Adipocyte (in vitro differentiated cells): ENCODE measurements around the gene USH1C.

Experiments
- DNase-seq: peaks from one replicate; pipeline ENCODE4 v3.0.0-alpha.2; 2015; ENCODE audit warnings: low read depth
- H3K27me3 ChIP-seq: replicated peaks from 2 replicates; pipeline ENCODE4 v1.7.0; 2013; ENCODE audit warnings: mild to moderate bottlenecking, low read length, moderate library complexity; ENCODE audit not compliant: control insufficient read depth, insufficient read depth
- H3K36me3 ChIP-seq: 2 replicates; pipeline ENCODE4 v1.7.0; 2013; ENCODE audit warnings: low read length, mild to moderate bottlenecking, moderate library complexity; ENCODE audit not compliant: control insufficient read depth, insufficient read depth, severe bottlenecking
- H3K4me1 ChIP-seq: 2 replicates; pipeline ENCODE4 v1.7.0; 2013; ENCODE audit warnings: mild to moderate bottlenecking, low read length, moderate library complexity; ENCODE audit not compliant: control insufficient read depth, insufficient read depth
- H3K4me3 ChIP-seq: 2 replicates; pipeline ENCODE4 v1.7.0; 2013; ENCODE audit warnings: mild to moderate bottlenecking, low read length, moderate library complexity
- H3K9ac ChIP-seq: 2 replicates; pipeline ENCODE4 v1.7.0; 2013; ENCODE audit warnings: mild to moderate bottlenecking, low read length, moderate library complexity
- H3K9me3 ChIP-seq: 2 replicates; pipeline ENCODE4 v1.7.0; 2013; ENCODE audit warnings: mild to moderate bottlenecking, low read length, moderate library complexity; ENCODE audit not compliant: control insufficient read depth

The USH1C gene

GRCh38 chr11:17498058-17498457 is 46.2 kb downstream of the USH1C start:
- peaks cover 89% of the 10 kb centered on the region for H3K27me3 ChIP-seq
- no peak for DNase-seq
- H3K4me1 ChIP-seq = peaks cover 3% of the 10 kb centered on the region
- no peaks in the 10 kb centered on the region for H3K9me3 ChIP-seq
- no peaks in the 10 kb centered on the region for H3K36me3 ChIP-seq
- no peak overlapping the region for H3K4me3 ChIP-seq
- H3K9ac ChIP-seq = no peak overlapping the region

- peak; percentile 45 for DNase-seq
- Histone ChIP-seq H3K4me1 (peaks cover 3% of the 10 kb centered on the region), H3K4me3 (no peak overlapping the region), H3K36me3 (no peaks in the 10 kb centered on the region), H3K27me3 (peaks cover 97% of the 10 kb centered on the region), H3K9ac (no peak overlapping the region), H3K9me3 (no peaks in the 10 kb centered on the region)
Observed at GRCh38 chr11:17496406-17496805, 47.8 kb downstream of the USH1C start.

- Histone ChIP-seq H3K4me1 (peaks cover 3% of the 10 kb centered on the region), H3K9ac (no peak overlapping the region), H3K36me3 (no peaks in the 10 kb centered on the region), H3K4me3 (no peak overlapping the region), H3K27me3 (peaks cover 97% of the 10 kb centered on the region), H3K9me3 (peaks cover 6% of the 10 kb centered on the region)
- no peak for DNase-seq
Observed at GRCh38 chr11:17494019-17494418, 50.2 kb downstream of the USH1C start.

- Histone ChIP-seq H3K27me3 (peaks cover 85% of the 10 kb centered on the region), H3K36me3 (no peaks in the 10 kb centered on the region), H3K4me1 (no peaks in the 10 kb centered on the region), H3K4me3 (no peak overlapping the region), H3K9me3 (peaks cover 6% of the 10 kb centered on the region), H3K9ac (no peak overlapping the region)
- DNase-seq = no peak
Observed at GRCh38 chr11:17490938-17491337, 53.3 kb downstream of the USH1C start.

GRCh38 chr11:17490232-17490631 is 54.0 kb downstream of the USH1C start:
- no peak overlapping the region for H3K9ac ChIP-seq
- no peak for DNase-seq
- H3K4me3 ChIP-seq = no peak overlapping the region
- peaks cover 85% of the 10 kb centered on the region for H3K27me3 ChIP-seq
- no peaks in the 10 kb centered on the region for H3K4me1 ChIP-seq
- H3K36me3 ChIP-seq = no peaks in the 10 kb centered on the region
- peaks cover 6% of the 10 kb centered on the region for H3K9me3 ChIP-seq

GRCh38 chr11:17489751-17490150 is 54.5 kb downstream of the USH1C start:
- no peak for DNase-seq
- Histone ChIP-seq H3K4me1 (no peaks in the 10 kb centered on the region), H3K9ac (no peak overlapping the region), H3K4me3 (no peak overlapping the region), H3K36me3 (no peaks in the 10 kb centered on the region), H3K9me3 (peaks cover 6% of the 10 kb centered on the region), H3K27me3 (peaks cover 85% of the 10 kb centered on the region)

- H3K4me3 ChIP-seq = no peak overlapping the region
- peaks cover 12% of the 10 kb centered on the region for H3K9me3 ChIP-seq
- H3K9ac ChIP-seq = no peak overlapping the region
- H3K4me1 ChIP-seq = no peaks in the 10 kb centered on the region
- H3K36me3 ChIP-seq = no peaks in the 10 kb centered on the region
- H3K27me3 ChIP-seq = peaks cover 73% of the 10 kb centered on the region
- DNase-seq = no peak
Observed at GRCh38 chr11:17488563-17488962, 55.7 kb downstream of the USH1C start.

GRCh38 chr11:17486646-17487045 is 57.6 kb downstream of the USH1C start:
- DNase-seq = no peak
- Histone ChIP-seq H3K36me3 (no peaks in the 10 kb centered on the region), H3K9ac (no peak overlapping the region), H3K4me3 (no peak overlapping the region), H3K9me3 (peaks cover 13% of the 10 kb centered on the region), H3K27me3 (peaks cover 61% of the 10 kb centered on the region), H3K4me1 (no peaks in the 10 kb centered on the region)

GRCh38 chr11:17483505-17483904 is 60.7 kb downstream of the USH1C start:
- Histone ChIP-seq H3K4me1 (no peaks in the 10 kb centered on the region), H3K27me3 (peaks cover 46% of the 10 kb centered on the region), H3K9ac (no peak overlapping the region), H3K4me3 (no peak overlapping the region), H3K9me3 (peaks cover 7% of the 10 kb centered on the region), H3K36me3 (no peaks in the 10 kb centered on the region)
- DNase-seq = no peak

GRCh38 chr11:17481905-17482304 is 62.3 kb downstream of the USH1C start:
- peaks cover 7% of the 10 kb centered on the region for H3K9me3 ChIP-seq
- H3K9ac ChIP-seq = no peak overlapping the region
- H3K27me3 ChIP-seq = peaks cover 56% of the 10 kb centered on the region
- no peaks in the 10 kb centered on the region for H3K4me1 ChIP-seq
- H3K4me3 ChIP-seq = no peak overlapping the region
- no peaks in the 10 kb centered on the region for H3K36me3 ChIP-seq
- DNase-seq = no peak

- peaks cover 56% of the 10 kb centered on the region for H3K27me3 ChIP-seq
- H3K9me3 ChIP-seq = peaks cover 7% of the 10 kb centered on the region
- no peak overlapping the region for H3K4me3 ChIP-seq
- peak; percentile 25 for DNase-seq
- no peaks in the 10 kb centered on the region for H3K36me3 ChIP-seq
- no peaks in the 10 kb centered on the region for H3K4me1 ChIP-seq
- no peak overlapping the region for H3K9ac ChIP-seq
Observed at GRCh38 chr11:17479284-17480214, 64.7 kb downstream of the USH1C start.
